ENCODE measurements around the gene SLC7A8.

SLC7A8 gene

GRCh38 chr14:23136566-23137133, 46.8 kb downstream of the SLC7A8 start:
- no peak for TF ChIP-seq CTCF (conservative IDR thresholded peaks at IDR 0.05; ENCODE audit: low read depth, low read length)
- no peak overlapping the region for H3K4me3 ChIP-seq (ENCODE audit: low read length)
- DNase-seq (ENCODE audit: low read depth): no peak

- no peak for TF ChIP-seq CTCF (conservative IDR thresholded peaks at IDR 0.05; ENCODE audit: low read depth, low read length)
- no peak for DNase-seq (ENCODE audit: low read depth)
- no peak overlapping the region for H3K4me3 ChIP-seq (ENCODE audit: low read length)
Observed at GRCh38 chr14:23132970-23133369, 50.5 kb downstream of the SLC7A8 start.

GRCh38 chr14:23131482-23131881, 52.0 kb downstream of the SLC7A8 start:
- no peak for DNase-seq (ENCODE audit: low read depth)
- H3K4me3 ChIP-seq (ENCODE audit: low read length): no peak overlapping the region
- TF ChIP-seq CTCF (conservative IDR thresholded peaks at IDR 0.05; ENCODE audit: low read depth, low read length): no peak

- H3K4me3 ChIP-seq (ENCODE audit: low read length): no peak overlapping the region
- no peak for DNase-seq (ENCODE audit: low read depth)
- no peak for TF ChIP-seq CTCF (conservative IDR thresholded peaks at IDR 0.05; ENCODE audit: low read depth, low read length)
Observed at GRCh38 chr14:23130871-23131270, 52.6 kb downstream of the SLC7A8 start.

- no peak for TF ChIP-seq CTCF (conservative IDR thresholded peaks at IDR 0.05; ENCODE audit: low read depth, low read length)
- no peak for DNase-seq (ENCODE audit: low read depth)
- no peak overlapping the region for H3K4me3 ChIP-seq (ENCODE audit: low read length)
Observed at GRCh38 chr14:23129759-23130316, 53.6 kb downstream of the SLC7A8 start.

GRCh38 chr14:23128969-23129758, 54.3 kb downstream of the SLC7A8 start:
- TF ChIP-seq CTCF (conservative IDR thresholded peaks at IDR 0.05; ENCODE audit: low read depth, low read length): no peak
- H3K4me3 ChIP-seq (ENCODE audit: low read length): no peak overlapping the region
- no peak for DNase-seq (ENCODE audit: low read depth)

GRCh38 chr14:23127861-23128260, 55.6 kb downstream of the SLC7A8 start:
- no peak overlapping the region for H3K4me3 ChIP-seq (ENCODE audit: low read length)
- no peak for TF ChIP-seq CTCF (conservative IDR thresholded peaks at IDR 0.05; ENCODE audit: low read depth, low read length)
- DNase-seq (ENCODE audit: low read depth): no peak
